ENCODE results near the gene ANKH.

The ANKH gene

DNA sequence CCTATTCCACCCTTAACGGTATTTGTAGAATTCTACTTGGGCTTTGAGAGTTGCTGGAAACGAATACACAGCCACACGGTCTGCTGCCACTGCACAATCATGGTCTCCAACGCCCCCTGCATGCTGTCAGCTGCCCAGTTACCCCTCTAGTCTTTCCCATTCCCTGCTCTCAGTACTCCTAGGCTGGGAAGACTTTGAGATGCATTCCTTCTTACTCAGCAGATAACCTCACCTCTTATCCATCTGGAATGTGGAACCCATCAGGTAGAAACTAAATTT lies 92.8 kb downstream of the ANKH start:
- Histone ChIP-seq H3K9ac (ENCODE audit: low read depth in 1 of 2, low read length in 2 of 2) (no peak overlapping the region), H3K9me3 (ENCODE audit: control insufficient read depth in 1 of 2, low read length in 2 of 2) (no peaks in the 10 kb centered on the region), H3K36me3 (ENCODE audit: control insufficient read depth in 1 of 2, insufficient read depth in 2 of 2, low read length in 2 of 2) (peaks cover 0 to 3% of the 10 kb centered on the region in 2 donors), H3K4me1 (ENCODE audit: control insufficient read depth in 1 of 2, insufficient read depth in 2 of 2, low read length in 2 of 2) (peaks cover 0 to 7% of the 10 kb centered on the region in 2 donors), H3K27me3 (ENCODE audit: control insufficient read depth in 1 of 2, insufficient read depth in 2 of 2, low read length in 2 of 2) (no peaks in the 10 kb centered on the region), H3K4me3 (ENCODE audit: low read depth in 1 of 2, low read length in 2 of 2) (no peak overlapping the region), H3K27ac (ENCODE audit: low read depth, low read length) (no peak overlapping the region)

DNA sequence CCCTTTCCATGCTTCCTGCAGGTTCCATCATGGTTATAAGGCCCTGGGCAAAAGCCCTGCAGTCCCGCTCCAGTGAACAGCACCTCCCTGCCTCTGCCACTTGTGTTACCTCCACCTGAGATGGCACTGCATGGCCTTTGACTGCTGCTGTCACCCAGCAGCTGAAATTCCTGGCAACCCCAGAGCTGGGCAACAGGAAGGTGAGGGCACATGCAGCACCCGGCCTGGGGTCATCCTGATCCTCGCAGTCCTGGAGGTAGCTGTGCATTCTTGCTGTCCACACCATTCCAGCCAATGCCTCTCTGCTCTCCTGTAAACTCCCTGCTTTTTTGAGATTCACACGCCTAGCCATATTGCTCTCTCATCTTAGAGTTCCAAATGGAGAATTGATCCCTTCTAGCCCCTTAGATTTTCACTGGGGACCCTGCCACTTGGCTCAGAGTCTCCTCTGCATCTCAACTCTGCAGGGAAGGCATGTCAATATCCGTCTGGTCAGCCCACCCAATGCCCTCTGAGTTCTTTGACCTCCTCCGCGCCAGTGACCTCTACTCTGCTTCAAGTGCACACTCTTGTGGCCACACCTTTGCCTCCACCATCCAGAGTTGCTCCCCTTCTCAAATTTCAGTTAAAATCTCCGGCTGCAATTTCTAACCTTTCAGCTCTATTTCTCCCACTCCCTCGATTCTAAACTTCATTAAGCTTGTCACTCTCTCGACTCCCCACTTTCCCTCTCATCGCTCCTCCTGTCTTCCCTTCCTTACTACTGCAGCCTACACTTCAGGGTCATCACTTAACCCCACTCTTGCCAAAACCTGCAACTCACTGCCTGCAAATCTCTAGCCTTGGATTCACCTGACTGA lies 93.4 kb downstream of the ANKH start:
- H3K27me3 ChIP-seq (ENCODE audit: control insufficient read depth in 1 of 2, insufficient read depth in 2 of 2, low read length in 2 of 2), result no peaks in the 10 kb centered on the region
- H3K4me3 ChIP-seq (ENCODE audit: low read depth in 1 of 2, low read length in 2 of 2), result no peak overlapping the region
- H3K36me3 ChIP-seq (ENCODE audit: control insufficient read depth in 1 of 2, insufficient read depth in 2 of 2, low read length in 2 of 2), result peaks cover 0 to 3% of the 10 kb centered on the region in 2 donors
- H3K27ac ChIP-seq (ENCODE audit: low read depth, low read length), result no peak overlapping the region
- H3K4me1 ChIP-seq (ENCODE audit: control insufficient read depth in 1 of 2, insufficient read depth in 2 of 2, low read length in 2 of 2), result peaks cover 0 to 7% of the 10 kb centered on the region in 2 donors
- no peak overlapping the region for H3K9ac ChIP-seq (ENCODE audit: low read depth in 1 of 2, low read length in 2 of 2)
- no peaks in the 10 kb centered on the region for H3K9me3 ChIP-seq (ENCODE audit: control insufficient read depth in 1 of 2, low read length in 2 of 2)

DNA sequence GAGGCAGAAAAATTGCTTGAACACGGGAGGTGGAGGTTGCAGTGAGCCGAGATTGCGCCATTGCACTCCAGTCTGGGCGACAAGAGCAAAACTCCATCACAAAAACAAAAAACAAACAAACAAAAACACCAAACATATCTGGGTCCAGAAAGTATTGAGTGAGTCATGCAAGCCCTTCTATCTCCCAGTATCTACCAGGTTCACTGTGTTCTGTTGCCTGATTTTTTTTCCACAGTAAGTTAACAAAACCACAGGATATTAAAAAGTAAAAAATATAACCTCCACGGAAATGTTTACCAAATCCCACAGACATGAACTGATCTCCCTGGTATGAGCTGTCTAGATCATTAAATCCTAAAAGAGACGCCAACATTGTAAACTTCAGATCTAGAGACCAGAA lies 94.4 kb downstream of the ANKH start:
- H3K9ac ChIP-seq (ENCODE audit: low read depth in 1 of 2, low read length in 2 of 2), result no peak overlapping the region
- H3K4me1 ChIP-seq (ENCODE audit: control insufficient read depth in 1 of 2, insufficient read depth in 2 of 2, low read length in 2 of 2), result peaks cover 0 to 7% of the 10 kb centered on the region in 2 donors
- H3K9me3 ChIP-seq (ENCODE audit: control insufficient read depth in 1 of 2, low read length in 2 of 2), result no peaks in the 10 kb centered on the region
- no peak overlapping the region for H3K27ac ChIP-seq (ENCODE audit: low read depth, low read length)
- no peaks in the 10 kb centered on the region for H3K27me3 ChIP-seq (ENCODE audit: control insufficient read depth in 1 of 2, insufficient read depth in 2 of 2, low read length in 2 of 2)
- H3K36me3 ChIP-seq (ENCODE audit: control insufficient read depth in 1 of 2, insufficient read depth in 2 of 2, low read length in 2 of 2), result peaks cover 0 to 3% of the 10 kb centered on the region in 2 donors
- no peak overlapping the region for H3K4me3 ChIP-seq (ENCODE audit: low read depth in 1 of 2, low read length in 2 of 2)

DNA sequence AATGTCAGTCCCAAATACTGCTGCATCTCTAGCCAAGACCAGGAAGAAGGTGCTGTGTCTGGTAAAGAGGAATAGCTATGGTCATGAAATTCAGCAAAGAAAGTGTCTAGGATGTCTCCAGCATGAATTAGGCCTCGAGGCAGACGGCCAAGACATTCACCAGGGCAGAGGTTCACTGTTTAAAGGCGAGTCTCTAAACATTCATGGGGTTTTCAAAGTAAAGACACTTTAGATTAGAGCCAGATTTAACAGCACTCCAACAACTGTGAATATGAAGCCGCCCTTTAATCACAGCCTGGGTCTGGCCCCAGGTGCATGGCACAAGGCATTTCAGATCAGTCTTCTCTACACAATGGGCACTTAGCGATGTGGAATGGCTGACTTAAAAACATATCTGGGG lies 95.0 kb downstream of the ANKH start:
- Histone ChIP-seq H3K4me3 (ENCODE audit: low read depth in 1 of 2, low read length in 2 of 2) (no peak overlapping the region), H3K9me3 (ENCODE audit: control insufficient read depth in 1 of 2, low read length in 2 of 2) (no peaks in the 10 kb centered on the region), H3K9ac (ENCODE audit: low read depth in 1 of 2, low read length in 2 of 2) (no peak overlapping the region), H3K4me1 (ENCODE audit: control insufficient read depth in 1 of 2, insufficient read depth in 2 of 2, low read length in 2 of 2) (peaks cover 0 to 7% of the 10 kb centered on the region in 2 donors), H3K27ac (ENCODE audit: low read depth, low read length) (no peak overlapping the region), H3K36me3 (ENCODE audit: control insufficient read depth in 1 of 2, insufficient read depth in 2 of 2, low read length in 2 of 2) (peaks cover 0 to 6% of the 10 kb centered on the region in 2 donors), H3K27me3 (ENCODE audit: control insufficient read depth in 1 of 2, insufficient read depth in 2 of 2, low read length in 2 of 2) (no peaks in the 10 kb centered on the region)

DNA sequence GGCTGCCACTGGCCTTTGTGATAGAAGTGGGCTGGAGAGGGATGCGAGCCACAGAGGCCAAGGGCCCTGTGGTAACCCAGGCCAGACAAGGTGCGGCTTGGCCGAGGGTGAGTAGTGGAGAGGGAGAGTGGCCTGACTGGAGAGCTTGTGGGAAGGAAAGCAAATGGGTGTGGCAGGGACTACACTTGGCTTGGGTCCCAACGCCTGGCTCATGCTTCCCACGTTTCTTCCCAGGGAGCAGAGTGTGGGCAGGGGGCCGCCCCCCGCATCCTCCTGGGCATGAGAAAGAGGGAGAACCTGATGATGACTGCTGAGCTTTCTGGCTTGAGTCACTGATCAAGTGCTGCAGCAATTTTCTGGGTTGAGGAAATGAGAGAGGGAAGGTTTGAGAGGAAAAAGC lies 95.7 kb downstream of the ANKH start:
- Histone ChIP-seq H3K36me3 (ENCODE audit: control insufficient read depth in 1 of 2, insufficient read depth in 2 of 2, low read length in 2 of 2) (peaks cover 0 to 6% of the 10 kb centered on the region in 2 donors), H3K27ac (ENCODE audit: low read depth, low read length) (no peak overlapping the region), H3K4me3 (ENCODE audit: low read depth in 1 of 2, low read length in 2 of 2) (no peak overlapping the region), H3K9ac (ENCODE audit: low read depth in 1 of 2, low read length in 2 of 2) (no peak overlapping the region), H3K27me3 (ENCODE audit: control insufficient read depth in 1 of 2, insufficient read depth in 2 of 2, low read length in 2 of 2) (no peaks in the 10 kb centered on the region), H3K9me3 (ENCODE audit: control insufficient read depth in 1 of 2, low read length in 2 of 2) (no peaks in the 10 kb centered on the region), H3K4me1 (ENCODE audit: control insufficient read depth in 1 of 2, insufficient read depth in 2 of 2, low read length in 2 of 2) (peaks cover 0 to 7% of the 10 kb centered on the region in 2 donors)

DNA sequence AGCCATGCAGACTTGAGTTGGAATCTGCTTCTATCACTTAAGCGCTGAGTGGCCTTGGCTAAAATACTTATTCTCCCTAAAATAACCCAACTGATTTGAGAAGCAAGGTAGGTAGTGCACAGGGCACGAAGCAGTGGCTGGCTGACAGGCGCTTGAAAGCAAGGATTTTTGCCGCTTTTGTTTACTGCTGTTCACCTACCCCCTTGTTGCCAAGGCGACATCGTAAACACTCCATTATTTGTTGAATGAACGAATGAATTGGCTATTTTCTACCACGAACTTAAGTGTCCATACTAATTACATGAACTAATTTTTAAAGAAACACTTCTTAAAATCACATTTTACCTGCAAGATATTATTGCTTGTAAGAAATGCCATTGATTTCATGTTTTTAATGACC lies 98.0 kb downstream of the ANKH start:
- peaks cover 0 to 7% of the 10 kb centered on the region in 2 donors for H3K4me1 ChIP-seq (ENCODE audit: control insufficient read depth in 1 of 2, insufficient read depth in 2 of 2, low read length in 2 of 2)
- peaks cover 0 to 3% of the 10 kb centered on the region in 2 donors for H3K36me3 ChIP-seq (ENCODE audit: control insufficient read depth in 1 of 2, insufficient read depth in 2 of 2, low read length in 2 of 2)
- no peaks in the 10 kb centered on the region for H3K27me3 ChIP-seq (ENCODE audit: control insufficient read depth in 1 of 2, insufficient read depth in 2 of 2, low read length in 2 of 2)
- H3K4me3 ChIP-seq (ENCODE audit: low read depth in 1 of 2, low read length in 2 of 2), result no peak overlapping the region
- no peak overlapping the region for H3K9ac ChIP-seq (ENCODE audit: low read depth in 1 of 2, low read length in 2 of 2)
- no peaks in the 10 kb centered on the region for H3K9me3 ChIP-seq (ENCODE audit: control insufficient read depth in 1 of 2, low read length in 2 of 2)
- H3K27ac ChIP-seq (ENCODE audit: low read depth, low read length), result no peak overlapping the region

DNA sequence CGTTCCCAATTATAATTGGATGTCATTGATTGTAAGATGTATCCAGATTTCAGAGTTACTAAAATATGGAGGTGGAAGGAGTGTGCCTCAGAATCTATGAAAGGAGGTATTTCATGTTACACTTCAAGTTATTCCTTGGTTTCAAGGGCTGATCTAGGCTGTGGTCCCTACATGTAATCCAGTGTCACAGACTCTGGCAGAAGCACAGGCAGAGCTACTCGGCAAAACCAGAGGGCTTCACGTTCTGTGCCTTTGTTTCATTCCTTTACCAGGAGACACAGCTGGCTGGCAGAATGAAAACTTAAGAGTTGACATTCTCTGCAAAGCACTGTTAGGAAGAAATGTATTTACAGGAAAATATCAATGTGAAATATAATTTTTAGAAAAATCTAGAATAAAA lies 99.6 kb downstream of the ANKH start:
- Histone ChIP-seq H3K4me1 (ENCODE audit: control insufficient read depth in 1 of 2, insufficient read depth in 2 of 2, low read length in 2 of 2) (peaks cover 0 to 18% of the 10 kb centered on the region in 2 donors), H3K9ac (ENCODE audit: low read depth in 1 of 2, low read length in 2 of 2) (no peak overlapping the region)

DNA sequence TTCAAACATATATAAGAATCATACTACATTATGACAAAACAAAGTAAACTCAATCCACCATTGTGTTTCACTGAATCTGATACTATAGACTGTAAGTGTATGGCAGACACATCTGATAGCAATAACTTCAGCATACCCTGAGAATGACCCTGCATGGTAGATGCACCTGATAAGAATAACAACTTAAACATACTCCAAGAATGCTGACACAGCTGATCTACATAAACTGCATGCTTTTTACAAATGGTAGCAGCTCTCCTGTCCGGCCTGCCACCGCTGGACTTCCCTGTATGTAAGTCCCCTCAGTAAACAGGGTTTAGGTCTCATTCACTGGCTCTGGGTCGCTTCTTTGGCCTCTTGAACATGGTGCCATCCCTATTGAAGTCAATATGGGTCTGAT lies 100.4 kb downstream of the ANKH start:
- peaks cover 0 to 10% of the 10 kb centered on the region in 2 donors for H3K36me3 ChIP-seq (ENCODE audit: control insufficient read depth in 1 of 2, insufficient read depth in 2 of 2, low read length in 2 of 2)
- H3K4me1 ChIP-seq (ENCODE audit: control insufficient read depth in 1 of 2, insufficient read depth in 2 of 2, low read length in 2 of 2), result peaks cover 0 to 18% of the 10 kb centered on the region in 2 donors
- H3K27me3 ChIP-seq (ENCODE audit: control insufficient read depth in 1 of 2, insufficient read depth in 2 of 2, low read length in 2 of 2), result no peaks in the 10 kb centered on the region
- no peak overlapping the region for H3K4me3 ChIP-seq (ENCODE audit: low read depth in 1 of 2, low read length in 2 of 2)
- H3K27ac ChIP-seq (ENCODE audit: low read depth, low read length), result no peak overlapping the region
- H3K9ac ChIP-seq (ENCODE audit: low read depth in 1 of 2, low read length in 2 of 2), result no peak overlapping the region
- no peaks in the 10 kb centered on the region for H3K9me3 ChIP-seq (ENCODE audit: control insufficient read depth in 1 of 2, low read length in 2 of 2)

More for the DNA sequence above, 99.6 kb downstream of the ANKH start:
- Histone ChIP-seq H3K9me3 (ENCODE audit: control insufficient read depth in 1 of 2, low read length in 2 of 2) (no peaks in the 10 kb centered on the region), H3K4me3 (ENCODE audit: low read depth in 1 of 2, low read length in 2 of 2) (no peak overlapping the region), H3K27me3 (ENCODE audit: control insufficient read depth in 1 of 2, insufficient read depth in 2 of 2, low read length in 2 of 2) (no peaks in the 10 kb centered on the region), H3K27ac (ENCODE audit: low read depth, low read length) (no peak overlapping the region), H3K36me3 (ENCODE audit: control insufficient read depth in 1 of 2, insufficient read depth in 2 of 2, low read length in 2 of 2) (peaks cover 0 to 10% of the 10 kb centered on the region in 2 donors)

DNA sequence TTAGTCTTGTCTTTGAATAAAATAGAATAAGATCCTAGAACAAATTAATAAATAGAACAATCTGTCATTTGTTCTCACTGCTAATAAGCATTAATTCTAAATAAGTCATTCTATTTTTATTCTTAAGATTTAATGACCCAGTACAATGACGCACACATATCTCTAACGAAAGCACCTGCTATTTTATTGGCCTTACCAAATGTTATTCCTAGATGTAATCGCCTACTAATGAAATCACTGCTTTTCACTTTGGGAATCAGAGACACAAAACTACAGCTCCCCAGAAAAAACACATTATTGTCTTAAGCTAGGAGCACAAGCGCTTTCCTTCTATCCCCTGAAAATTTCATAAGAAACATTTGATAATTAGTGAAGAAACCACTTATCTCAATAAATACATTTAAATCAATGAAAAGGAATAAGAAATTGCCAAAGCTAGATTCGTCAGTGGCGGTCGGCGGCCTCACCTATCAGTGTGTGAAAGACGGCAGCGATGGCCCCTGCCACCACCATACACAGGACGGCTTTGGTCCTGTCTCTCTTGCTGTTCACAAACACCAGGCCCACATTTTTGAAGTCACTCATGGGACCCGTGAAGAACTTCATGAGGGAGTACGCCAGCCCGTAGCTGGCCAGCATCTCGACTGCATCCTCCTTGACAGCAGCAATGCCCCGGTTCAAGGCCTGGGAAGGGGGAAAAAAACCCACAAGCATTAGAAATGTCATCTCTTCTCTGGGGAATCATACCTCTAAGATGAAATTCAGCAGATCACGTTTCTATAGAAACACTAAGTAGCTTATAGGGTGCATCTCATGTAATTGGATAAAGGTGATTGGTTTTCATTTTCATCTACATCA lies 102.8 kb downstream of the ANKH start:
- H3K27ac ChIP-seq (ENCODE audit: low read depth, low read length), result no peak overlapping the region
- H3K9ac ChIP-seq (ENCODE audit: low read depth in 1 of 2, low read length in 2 of 2), result no peak overlapping the region
- H3K27me3 ChIP-seq (ENCODE audit: control insufficient read depth in 1 of 2, insufficient read depth in 2 of 2, low read length in 2 of 2), result no peaks in the 10 kb centered on the region
- H3K4me3 ChIP-seq (ENCODE audit: low read depth in 1 of 2, low read length in 2 of 2), result no peak overlapping the region
- peaks cover 3 to 10% of the 10 kb centered on the region in 2 donors for H3K36me3 ChIP-seq (ENCODE audit: control insufficient read depth in 1 of 2, insufficient read depth in 2 of 2, low read length in 2 of 2)
- H3K9me3 ChIP-seq (ENCODE audit: control insufficient read depth in 1 of 2, low read length in 2 of 2), result no peaks in the 10 kb centered on the region
- H3K4me1 ChIP-seq (ENCODE audit: control insufficient read depth in 1 of 2, insufficient read depth in 2 of 2, low read length in 2 of 2), result peaks cover 0 to 11% of the 10 kb centered on the region in 2 donors

Data from duodenal mucosa (tissue), 2 donors.